Kidney epithelial cell (primary cell): Measurements from ENCODE around the gene ROGDI. TPM values are rescaled to one million over a fixed set of nuclear protein-coding genes. Genes with fewer than 3 reads are reported as not detected.

ENCODE experiments used
- DNase-seq: peaks from one replicate; pipeline ENCODE4 v3.0.0-alpha.2; 2010; ENCODE audit warnings: low read depth
- H3K27me3 ChIP-seq: 2 replicates; pipeline ENCODE4 v1.6.0; 2011; ENCODE audit warnings: low read length; ENCODE audit not compliant: control insufficient read depth, insufficient read depth
- H3K36me3 ChIP-seq: 2 replicates; pipeline ENCODE4 v1.5.1; 2011; ENCODE audit warnings: low read length; ENCODE audit not compliant: control insufficient read depth, insufficient read depth
- H3K4me3 ChIP-seq: 2 replicates; pipeline ENCODE4 v1.5.1; 2011; ENCODE audit warnings: low read depth, mild to moderate bottlenecking, control low read depth, low read length
- CTCF ChIP-seq: IDR thresholded peaks from 2 replicates; pipeline ENCODE4 v1.5.1; 2011; ENCODE audit warnings: mild to moderate bottlenecking, moderate library complexity, low read length, control low read depth, inconsistent platforms; ENCODE audit not compliant: insufficient read depth, poor library complexity, severe bottlenecking
- total RNA-seq: library from RNA; depleted of rRNA; stranded (reverse); fragments of >200 nt; gene quantifications from 2 replicates; pipeline ENCODE4 v1.2.3, GENCODE V29; 2015

The ROGDI gene
- total RNA-seq, 1 donor from 2014 or later = 24.3 TPM

- Histone ChIP-seq H3K27me3 (no peaks in the 10 kb centered on the region), H3K4me3 (no peak overlapping the region), H3K36me3 (no peaks in the 10 kb centered on the region)
- DNase-seq = no peak
- no peak for TF ChIP-seq CTCF
Observed at GRCh38 chr16:4826526-4826925, 24.1 kb upstream of the ROGDI start.

- H3K36me3 ChIP-seq = peaks cover 1% of the 10 kb centered on the region
Observed at GRCh38 chr16:4825196-4825595, 22.8 kb upstream of the ROGDI start.

GRCh38 chr16:4820652-4821051 lies 18.2 kb upstream of the ROGDI start:
- Histone ChIP-seq H3K4me3 (no peak overlapping the region), H3K36me3 (peaks cover 1% of the 10 kb centered on the region), H3K27me3 (no peaks in the 10 kb centered on the region)
- TF ChIP-seq CTCF = no peak
- DNase-seq = no peak

More at GRCh38 chr16:4825196-4825595, 22.8 kb upstream of the ROGDI start:
- H3K4me3 ChIP-seq = no peak overlapping the region
- DNase-seq = no peak
- TF ChIP-seq CTCF = no peak
- no peaks in the 10 kb centered on the region for H3K27me3 ChIP-seq

- TF ChIP-seq CTCF = no peak
- H3K27me3 ChIP-seq = no peaks in the 10 kb centered on the region
- DNase-seq = no peak
- H3K36me3 ChIP-seq = peaks cover 5% of the 10 kb centered on the region
- H3K4me3 ChIP-seq = no peak overlapping the region
Observed at GRCh38 chr16:4814542-4815173, 12.2 kb upstream of the ROGDI start.

- TF ChIP-seq CTCF = no peak
- no peaks in the 10 kb centered on the region for H3K27me3 ChIP-seq
- no peak overlapping the region for H3K4me3 ChIP-seq
- no peak for DNase-seq
- peaks cover 5% of the 10 kb centered on the region for H3K36me3 ChIP-seq
Observed at GRCh38 chr16:4814046-4814445, 11.6 kb upstream of the ROGDI start.
